PC-3 (cell line): ENCODE data around the gene RNF215. TPM values are rescaled to one million over a fixed set of nuclear protein-coding genes. Genes with fewer than 3 reads are reported as not detected.

Experiments used
- ATAC-seq: fragments of 200-7000 bp; cut with Tn5 transposase; 2 replicates; pipeline ENCODE4 v1.9.1; 2020; ENCODE audit warnings: mild to moderate bottlenecking, moderate library complexity
- BruUV-seq: library from RNA; stranded (reverse); fragments of 400-500 nt; replicated peaks from 2 replicates; lab custom pipeline; 2021; lab: Mats Ljungman, UMichigan
- CTCF ChIA-PET: fragments of 300-600 bp; sonication (Branson Sonifier 250); formaldehyde crosslinking; loops from one replicate; lab custom pipeline; 2022; ENCODE audit warnings: antibody characterized with exemption; lab: Charles Lee
- POLR2A ChIA-PET: fragments of 300-600 bp; sonication (Branson Sonifier 250); formaldehyde crosslinking; loops from one replicate; lab custom pipeline; 2022; ENCODE audit warnings: antibody characterized with exemption; ENCODE audit not compliant: unreplicated experiment; lab: Charles Lee
- DNase-seq: peaks from one replicate; pipeline ENCODE4 v3.0.0-alpha.2; 2015
- H2AFZ ChIP-seq: fragments of 300-600 bp; sonication (generic); 2 replicates; pipeline ENCODE4 v1.6.0; 2016; ENCODE audit warnings: antibody characterized with exemption, low read length
- H3F3A ChIP-seq: fragments of 300-600 bp; sonication (generic); one replicate; pipeline ENCODE4 v1.6.0; 2017; ENCODE audit warnings: antibody characterized with exemption, low read length, control low read depth, mild to moderate bottlenecking; ENCODE audit not compliant: unreplicated experiment
- H3K27ac ChIP-seq: fragments of 300-600 bp; sonication (generic); 2 replicates; pipeline ENCODE4 v1.5.1; 2016; ENCODE audit warnings: mild to moderate bottlenecking, low read length
- H3K27me3 ChIP-seq: fragments of 300-600 bp; sonication (generic); 2 replicates; pipeline ENCODE4 v1.6.1; 2016; ENCODE audit warnings: low read length, mixed read lengths
- H3K36me3 ChIP-seq: fragments of 300-600 bp; sonication (generic); 2 replicates; pipeline ENCODE4 v1.6.1; 2016; ENCODE audit warnings: low read depth, mixed run types, low read length, mixed read lengths
- H3K4me1 ChIP-seq: fragments of 300-600 bp; sonication (generic); 2 replicates; pipeline ENCODE4 v1.5.1; 2016; ENCODE audit warnings: low read length; ENCODE audit not compliant: insufficient read depth
- H3K4me2 ChIP-seq: fragments of 300-600 bp; sonication (generic); 2 replicates; pipeline ENCODE4 v1.6.0; 2016; ENCODE audit warnings: low read length
- H3K4me3 ChIP-seq: fragments of 300-600 bp; sonication (generic); 2 replicates; pipeline ENCODE4 v1.5.1; 2016; ENCODE audit warnings: mild to moderate bottlenecking, low read length, mixed read lengths
- H3K79me2 ChIP-seq: fragments of 300-600 bp; sonication (generic); 2 replicates; pipeline ENCODE4 v1.6.1; 2017; ENCODE audit warnings: low read length, mixed read lengths
- H3K9ac ChIP-seq: fragments of 300-600 bp; sonication (generic); 2 replicates; pipeline ENCODE4 v1.6.0; 2016; ENCODE audit warnings: mild to moderate bottlenecking, low read length
- H3K9me2 ChIP-seq: fragments of 300-600 bp; sonication (generic); replicated peaks from 2 replicates; pipeline ENCODE4 v1.6.1; 2016; ENCODE audit warnings: mixed run types, low read length, mixed read lengths
- H3K9me3 ChIP-seq: fragments of 300-600 bp; sonication (generic); 2 replicates; pipeline ENCODE4 v1.6.1; 2016; ENCODE audit warnings: low read length, mixed read lengths
- H4K20me1 ChIP-seq: fragments of 300-600 bp; sonication (generic); 2 replicates; pipeline ENCODE4 v1.6.1; 2016; ENCODE audit warnings: low read length, mixed read lengths
- CTCF ChIP-seq: fragments of 300-600 bp; sonication (generic); conservative IDR thresholded peaks from 2 replicates; pipeline ENCODE4 v1.5.1; 2017; ENCODE audit warnings: antibody characterized with exemption, low read depth, mild to moderate bottlenecking, low read length
- EZH2 ChIP-seq: fragments of 300-600 bp; sonication (generic); IDR thresholded peaks from one replicate; pipeline ENCODE4 v1.6.1; 2017; ENCODE audit warnings: antibody characterized with exemption, mild to moderate bottlenecking, low read length; ENCODE audit not compliant: unreplicated experiment
- EZH2phosphoT487 ChIP-seq: fragments of 300-600 bp; sonication (generic); IDR thresholded peaks from 2 replicates; pipeline ENCODE4 v1.6.1; 2018; ENCODE audit warnings: mild to moderate bottlenecking, antibody characterized with exemption, low read length, borderline replicate concordance
- intact Hi-C: fragments of 100-400 bp; cut with micrococcal nuclease; formaldehyde crosslinking; loops from 2 replicates; pipeline ENCODE4 v1.9.0; 2023
- total RNA-seq: library from RNA; depleted of rRNA; stranded (reverse); fragments of >200 nt; gene quantifications from 2 replicates; pipeline ENCODE4 v1.2.3, GENCODE V29; 2014

The RNF215 gene
- total RNA-seq, 1 experiment from 2014 or later, result 22.6 TPM

- H3K9me3 ChIP-seq, result no peaks in the 10 kb centered on the region
- H3K4me2 ChIP-seq, result peak overlapping the region; percentile 83
- ChIA-PET POLR2A (interaction anchor here (0.5 kb wide), 1 partner anchor 20 kb away, joined by 8 read pairs; no protein-coding TSS in a partner anchor), CTCF (interaction anchor here (1.2 kb wide), 1 partner anchor 134 kb away, joined by 7 read pairs; no protein-coding TSS in a partner anchor)
- H3K9me2 ChIP-seq, result no peaks in the 10 kb centered on the region
- DNase-seq, result peak; percentile 19
- H3K27ac ChIP-seq, result peak overlapping the region; percentile 95
- intact Hi-C loops, result no loop called here
- no peaks in the 10 kb centered on the region for H3F3A ChIP-seq
- ATAC-seq, result no peak
- peak overlapping the region; percentile 93 for H3K9ac ChIP-seq
- H4K20me1 ChIP-seq, result no peaks in the 10 kb centered on the region
- H3K79me2 ChIP-seq, result peaks cover 32% of the 10 kb centered on the region
- H3K27me3 ChIP-seq, result no peaks in the 10 kb centered on the region
- TF ChIP-seq EZH2phosphoT487 (no peak), EZH2 (no peak), CTCF (no peak)
- no TSS peak for BruUV-seq
- no peak overlapping the region for H2AFZ ChIP-seq
- H3K4me3 ChIP-seq, result peak overlapping the region; percentile 67; the same call in 1 of the 2 replicates
- peaks cover 53% of the 10 kb centered on the region for H3K4me1 ChIP-seq
- peaks cover 15% of the 10 kb centered on the region; the same call in 1 of the 2 replicates for H3K36me3 ChIP-seq
Measured at GRCh38 chr22:30421695-30422480, 34.7 kb upstream of the RNF215 start.

GRCh38 chr22:30420347-30421125, 33.3 kb upstream of the RNF215 start:
- POLR2A ChIA-PET, result no interaction called here
- peak overlapping the region; percentile 83 for H3K4me2 ChIP-seq
- CTCF ChIA-PET, result no interaction called here
- H3F3A ChIP-seq, result no peaks in the 10 kb centered on the region
- H2AFZ ChIP-seq, result no peak overlapping the region
- H3K4me3 ChIP-seq, result peak overlapping the region; percentile 20; the same call in 1 of the 2 replicates
- BruUV-seq, result no TSS peak
- no peak for TF ChIP-seq EZH2
- no peak for TF ChIP-seq CTCF
- no peak for TF ChIP-seq EZH2phosphoT487
- peak overlapping the region; percentile 93 for H3K9ac ChIP-seq
- no peaks in the 10 kb centered on the region for H3K9me3 ChIP-seq
- H3K36me3 ChIP-seq, result peaks cover 26% of the 10 kb centered on the region
- ATAC-seq (no peak), DNase-seq (peak; percentile 59)
- no peaks in the 10 kb centered on the region for H3K9me2 ChIP-seq
- intact Hi-C loops, result no loop called here
- H3K4me1 ChIP-seq, result peaks cover 46% of the 10 kb centered on the region
- H3K27ac ChIP-seq, result peak overlapping the region; percentile 95
- no peaks in the 10 kb centered on the region for H4K20me1 ChIP-seq
- H3K27me3 ChIP-seq, result no peaks in the 10 kb centered on the region
- peaks cover 28% of the 10 kb centered on the region for H3K79me2 ChIP-seq
